ENCODE measurements around the gene NIPAL4. TPM values are rescaled to one million over a fixed set of nuclear protein-coding genes. Genes with fewer than 3 reads are reported as not detected.
A peak's percentile ranks its signal among the peaks of the same experiment; 100 is the strongest.
"Not testable (repeated sequence)": the region's sequence is repeated elsewhere in the genome, so short reads cannot be mapped to it uniquely, and the experiment has no call there.

NIPAL4 gene
- total RNA-seq, 1 experiment from 2014 or later = not detected

DNA sequence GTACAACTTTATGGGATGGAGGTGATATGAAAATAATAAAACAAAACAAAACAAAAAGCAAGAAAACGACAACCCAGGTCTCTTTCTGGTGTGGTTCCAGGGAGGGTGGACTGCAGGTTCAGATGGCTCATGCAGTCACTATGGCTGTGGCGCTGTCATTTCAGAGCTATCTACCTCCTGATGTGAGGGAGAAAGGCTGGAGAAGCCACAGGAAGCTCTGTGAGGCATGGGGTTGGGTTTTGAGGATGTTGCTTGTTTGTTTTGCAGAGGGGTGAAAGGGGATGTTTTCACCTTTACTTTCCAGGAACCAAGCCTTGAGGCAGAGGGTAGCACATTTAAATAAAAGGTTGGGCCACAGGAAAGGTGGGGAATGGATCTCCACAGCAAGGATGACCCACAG lies 18.7 kb downstream of the NIPAL4 start:
- DNase-seq (ENCODE audit: low read depth, low spot score) = no peak
- in situ Hi-C loops (cut with HindIII; ENCODE audit: low pct_unique_long_range_greater_than_20kb, low sequenced_read_pairs) = no loop called here

DNA sequence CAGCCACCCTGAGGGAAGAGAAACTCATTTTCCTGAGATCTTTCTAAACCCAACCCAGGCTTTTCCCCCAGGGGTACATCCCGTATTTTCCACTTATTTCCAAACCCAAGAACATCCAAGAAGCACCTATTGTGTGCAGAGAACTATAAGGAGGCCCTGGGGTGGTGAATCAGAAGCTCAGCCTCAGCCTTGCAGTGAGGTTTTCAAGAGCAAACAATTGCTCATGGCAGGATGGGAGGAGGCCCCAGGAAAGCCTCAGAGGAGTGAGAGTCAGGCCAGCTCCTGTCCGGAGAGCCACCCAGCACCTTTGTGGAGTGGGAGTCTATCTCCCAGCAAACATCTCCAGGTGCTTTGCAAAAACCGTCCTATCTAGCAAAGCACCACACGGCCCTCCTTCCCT lies 19.2 kb downstream of the NIPAL4 start:
- in situ Hi-C loops (cut with HindIII; ENCODE audit: low pct_unique_long_range_greater_than_20kb, low sequenced_read_pairs) = no loop called here
- no peak for DNase-seq (ENCODE audit: low read depth, low spot score)

DNA sequence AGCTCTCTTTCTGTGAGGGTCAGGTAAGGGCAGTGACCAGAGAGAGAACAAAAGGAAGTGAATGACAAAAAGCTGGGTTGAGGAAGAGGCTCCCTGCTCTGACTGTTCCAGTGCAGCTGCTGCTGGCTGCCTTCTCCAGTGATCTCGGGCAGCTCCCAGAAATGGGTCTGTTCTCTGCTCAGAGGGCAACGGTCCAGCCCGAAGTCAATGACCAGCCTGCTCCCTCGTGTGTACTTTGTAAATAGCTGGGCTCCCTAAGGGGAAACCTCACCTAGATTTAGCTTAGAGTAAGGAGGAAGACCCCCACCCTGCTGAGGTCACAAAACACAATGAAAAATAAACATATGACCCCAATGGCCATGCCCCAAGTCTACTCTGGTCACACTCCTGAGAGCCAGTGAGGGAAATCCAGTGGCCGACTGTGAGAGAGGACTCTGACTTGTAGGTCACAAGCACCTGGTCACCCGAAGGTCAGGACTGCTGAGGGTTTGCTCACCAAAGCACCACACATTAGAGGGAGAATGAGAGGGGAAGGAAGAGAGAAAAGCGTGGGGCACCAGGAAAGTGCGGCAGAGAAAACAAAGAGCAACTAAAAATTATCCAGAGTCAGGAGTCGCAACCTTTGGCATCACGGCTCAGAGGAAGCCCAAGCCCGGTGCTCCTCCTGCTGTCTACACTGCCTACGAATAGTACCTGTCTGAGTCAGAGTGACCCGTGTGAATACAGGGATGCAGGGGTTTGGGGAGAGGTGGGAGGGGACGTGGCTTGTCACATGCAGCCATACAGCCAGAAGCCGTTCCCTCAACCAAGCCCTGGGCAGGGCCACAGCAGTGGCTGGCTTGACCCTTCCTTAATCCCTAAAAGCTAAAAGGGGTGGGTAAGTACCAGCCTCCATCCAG lies 19.8 kb downstream of the NIPAL4 start:
- no peak for DNase-seq (ENCODE audit: low read depth, low spot score)
- in situ Hi-C loops (cut with HindIII; ENCODE audit: low pct_unique_long_range_greater_than_20kb, low sequenced_read_pairs) = no loop called here

DNA sequence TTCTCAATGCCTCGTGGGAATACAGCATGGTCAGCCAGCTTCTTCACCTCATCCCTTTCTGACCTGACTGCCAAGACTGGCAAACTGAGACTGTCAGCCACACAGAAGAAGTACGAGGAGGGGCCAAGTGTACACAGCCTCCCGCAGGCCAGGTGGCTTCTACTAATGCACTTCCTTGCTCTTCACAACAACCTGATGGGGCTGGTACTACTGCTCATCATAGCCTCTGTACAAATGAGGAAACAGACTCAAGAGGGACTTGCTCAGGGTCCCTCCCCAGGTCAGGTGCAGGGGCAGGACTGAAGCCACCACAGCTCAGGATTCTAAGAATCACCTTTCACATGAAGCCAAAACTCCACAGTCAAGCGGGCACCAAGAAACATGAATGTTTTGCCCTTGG lies 21.3 kb downstream of the NIPAL4 start:
- in situ Hi-C loops (cut with HindIII; ENCODE audit: low pct_unique_long_range_greater_than_20kb, low sequenced_read_pairs) = no loop called here
- no peak for DNase-seq (ENCODE audit: low read depth, low spot score)

DNA sequence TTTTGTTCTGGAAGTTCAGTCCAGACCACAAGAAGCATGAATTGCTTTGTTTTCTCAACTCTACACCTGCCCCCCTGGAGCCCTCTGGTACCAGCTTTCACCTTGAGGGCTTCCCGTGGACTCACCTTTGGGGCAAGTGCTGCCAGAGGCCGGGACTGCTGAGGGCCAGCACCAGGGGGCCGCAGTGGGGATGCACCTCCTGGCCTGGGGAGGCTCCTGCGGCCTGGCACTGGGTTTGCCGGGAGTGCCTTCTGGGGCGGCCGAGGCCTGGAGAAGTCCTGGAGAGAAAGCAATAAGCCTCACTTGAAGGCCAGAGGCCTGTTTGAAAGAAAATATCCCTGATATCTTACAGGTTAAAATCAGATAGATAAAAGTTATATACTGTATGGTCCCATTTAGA lies 21.7 kb downstream of the NIPAL4 start:
- no peak for DNase-seq (ENCODE audit: low read depth, low spot score)
- in situ Hi-C loops (cut with HindIII; ENCODE audit: low pct_unique_long_range_greater_than_20kb, low sequenced_read_pairs) = no loop called here

DNA sequence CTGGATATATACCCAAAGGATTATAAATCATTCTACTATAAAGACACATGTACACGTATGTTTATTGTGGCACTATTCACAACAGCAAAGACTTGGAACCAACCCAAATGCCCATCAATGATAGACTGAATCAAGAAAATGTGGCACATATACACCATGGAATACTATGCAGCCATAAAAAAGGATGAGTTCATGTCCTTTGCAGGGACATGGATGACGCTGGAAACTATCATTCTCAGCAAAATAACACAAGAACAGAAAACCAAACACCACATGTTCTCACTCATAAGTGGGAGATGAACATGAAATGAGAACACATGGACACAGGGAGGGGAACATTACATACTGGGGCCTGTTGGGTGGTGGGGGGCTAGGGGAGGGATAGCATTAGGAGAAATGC lies 22.7 kb downstream of the NIPAL4 start:
- in situ Hi-C loops (cut with HindIII; ENCODE audit: low pct_unique_long_range_greater_than_20kb, low sequenced_read_pairs) = not testable (repeated sequence)

DNA sequence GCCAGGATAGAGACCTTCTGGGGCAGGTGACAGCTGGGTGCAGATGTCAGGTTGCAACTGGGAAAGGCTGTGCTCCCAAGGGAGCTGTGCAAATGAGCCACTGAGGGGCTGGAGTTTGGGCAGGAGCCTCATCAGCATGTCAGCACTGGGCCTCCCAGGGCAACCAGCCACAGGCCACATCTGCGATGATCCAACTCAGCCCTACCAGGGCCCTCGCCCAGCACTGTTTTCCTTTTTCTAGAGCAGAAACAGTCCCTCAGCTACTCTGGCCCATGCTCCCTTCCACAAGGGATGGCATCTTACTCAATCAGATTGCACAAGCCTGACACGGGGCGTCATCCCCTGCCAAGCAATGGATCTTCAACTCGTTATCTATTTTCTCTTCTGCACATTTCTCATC lies 24.8 kb downstream of the NIPAL4 start:
- DNase-seq (ENCODE audit: low read depth, low spot score) = no peak
- in situ Hi-C loops (cut with HindIII; ENCODE audit: low pct_unique_long_range_greater_than_20kb, low sequenced_read_pairs) = no loop called here

More for the DNA sequence above, 22.7 kb downstream of the NIPAL4 start:
- DNase-seq (ENCODE audit: low read depth, low spot score) = not testable (repeated sequence)

DNA sequence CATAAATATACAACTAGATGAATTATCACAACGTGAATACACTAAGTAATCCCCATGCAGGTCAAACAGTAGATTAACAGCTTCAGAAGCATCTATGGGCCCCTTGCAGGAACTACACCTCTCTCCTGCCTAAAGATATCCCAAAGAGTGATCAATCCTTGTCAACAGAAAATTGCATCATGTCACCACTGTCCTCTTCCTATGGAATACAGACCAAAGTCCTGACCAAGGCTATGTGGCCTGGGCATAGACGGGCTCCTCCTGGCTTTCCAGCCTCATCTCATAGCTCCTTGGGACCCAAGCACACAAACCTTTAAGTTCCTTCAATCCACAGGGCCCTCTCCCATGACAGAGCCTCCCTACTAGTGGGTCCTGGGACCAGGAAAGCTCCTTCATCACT lies 25.3 kb downstream of the NIPAL4 start:
- no peak for DNase-seq (ENCODE audit: low read depth, low spot score)
- in situ Hi-C loops (cut with HindIII; ENCODE audit: low pct_unique_long_range_greater_than_20kb, low sequenced_read_pairs) = no loop called here

DNA sequence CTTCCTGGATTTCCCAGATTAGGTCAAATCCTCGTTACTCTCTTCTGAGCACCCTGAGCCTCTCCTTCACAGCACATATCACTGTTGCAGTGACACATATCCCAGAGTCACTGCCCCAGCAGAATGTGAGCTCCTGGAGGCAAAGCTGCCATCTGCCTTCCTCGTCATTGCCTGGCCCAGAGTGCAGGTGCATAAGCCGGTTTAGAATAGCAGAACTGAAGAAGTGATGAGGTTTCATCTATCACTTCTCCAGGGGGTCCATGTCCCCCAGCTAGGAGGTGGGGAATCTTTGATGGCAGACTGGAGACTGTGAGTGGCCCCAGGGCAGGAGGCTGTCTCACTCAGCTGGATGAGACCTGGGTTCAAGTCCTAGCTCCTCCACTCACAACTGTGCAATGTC lies 25.8 kb downstream of the NIPAL4 start:
- in situ Hi-C loops (cut with HindIII; ENCODE audit: low pct_unique_long_range_greater_than_20kb, low sequenced_read_pairs) = no loop called here
- no peak for DNase-seq (ENCODE audit: low read depth, low spot score)

DNA sequence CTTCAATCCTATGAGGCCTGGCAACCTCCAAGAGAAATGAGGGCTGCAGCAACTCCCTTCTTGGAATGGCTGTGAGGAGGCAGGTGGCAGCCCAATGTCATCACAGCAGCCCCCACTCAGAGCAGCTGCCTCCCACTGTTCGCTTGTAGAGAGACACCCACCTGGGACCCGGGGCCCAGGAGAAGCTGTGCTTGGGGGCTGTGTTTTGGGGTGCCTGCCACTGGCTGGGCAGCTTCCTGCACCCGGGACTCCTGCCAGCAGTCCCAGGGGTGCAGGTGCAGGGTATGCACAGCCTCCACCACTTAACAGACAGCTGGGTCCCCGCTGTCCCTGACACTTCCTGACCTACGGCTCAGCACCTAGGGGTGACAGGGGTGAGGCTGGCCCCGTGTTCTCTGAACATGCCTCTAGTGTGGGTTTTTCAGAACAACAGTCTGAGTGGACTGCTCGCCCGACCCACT lies 26.2 kb downstream of the NIPAL4 start:
- in situ Hi-C loops (cut with HindIII; ENCODE audit: low pct_unique_long_range_greater_than_20kb, low sequenced_read_pairs) = no loop called here
- no peak for DNase-seq (ENCODE audit: low read depth, low spot score)

DNA sequence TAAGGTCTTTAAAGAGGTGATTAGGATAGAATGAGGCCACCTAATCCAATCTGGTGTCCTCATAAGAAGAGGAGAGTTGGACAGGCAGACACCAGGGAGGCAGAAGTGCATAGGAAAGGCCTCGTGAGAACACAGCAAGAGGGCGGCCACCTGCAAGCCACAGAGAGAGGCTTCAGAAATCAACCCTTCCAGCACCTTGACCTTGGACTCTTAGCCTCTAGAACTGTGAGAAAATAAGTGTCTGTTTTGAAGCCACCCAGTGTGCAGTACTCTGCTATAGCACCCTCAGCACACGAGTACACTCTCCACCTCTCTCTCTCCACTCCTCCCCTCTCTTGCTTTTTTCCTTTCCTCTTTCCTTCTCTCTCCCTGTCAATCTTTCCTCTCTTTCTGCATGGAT lies 26.8 kb downstream of the NIPAL4 start:
- no peak for DNase-seq (ENCODE audit: low read depth, low spot score)
- in situ Hi-C loops (cut with HindIII; ENCODE audit: low pct_unique_long_range_greater_than_20kb, low sequenced_read_pairs) = no loop called here

DNA sequence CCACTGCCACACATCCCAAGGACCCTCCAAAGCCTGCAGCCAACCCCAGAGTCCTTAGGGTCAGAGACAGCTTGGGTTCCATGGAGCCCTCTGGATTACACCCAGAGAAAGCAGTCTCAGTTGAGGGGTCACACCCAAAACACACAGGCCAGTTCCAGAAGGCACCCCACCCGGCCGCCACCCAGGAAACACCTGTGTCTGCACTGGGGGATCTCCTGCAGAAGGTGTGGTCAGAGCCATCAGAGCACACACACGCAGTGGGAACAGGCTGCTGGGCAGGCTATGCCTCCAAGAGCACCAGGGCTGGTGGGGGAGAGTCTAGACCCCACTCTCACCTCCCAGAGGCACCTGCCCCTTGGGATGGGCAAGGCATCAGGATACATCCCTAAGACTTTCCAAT lies 27.3 kb downstream of the NIPAL4 start:
- DNase-seq (ENCODE audit: low read depth, low spot score) = no peak
- in situ Hi-C loops (cut with HindIII; ENCODE audit: low pct_unique_long_range_greater_than_20kb, low sequenced_read_pairs) = no loop called here

DNA sequence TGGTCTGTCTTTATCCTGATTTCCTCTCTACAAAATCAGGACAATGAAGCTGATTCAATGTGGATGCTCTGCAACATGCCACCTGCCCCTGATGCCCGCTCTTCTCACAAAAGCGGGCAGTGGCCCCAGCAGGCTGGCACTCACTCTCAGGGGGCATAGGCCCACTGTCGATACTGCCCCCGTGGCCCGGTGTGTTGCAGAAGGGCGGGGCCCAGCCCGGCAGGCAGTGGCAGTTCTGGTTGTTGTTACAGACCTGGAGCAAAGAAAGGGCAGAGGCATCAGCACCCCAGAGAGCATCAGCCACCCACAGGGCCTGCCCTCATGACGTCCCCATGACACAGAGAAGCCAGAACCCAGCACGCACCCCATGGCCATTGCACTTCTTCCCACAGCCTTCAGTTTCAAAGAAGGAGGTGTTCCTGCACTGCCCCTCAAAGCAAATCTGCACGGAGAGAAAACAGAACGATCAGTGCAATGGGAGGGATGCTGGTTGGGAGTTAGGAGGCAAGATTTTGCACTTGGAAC lies 31.5 kb downstream of the NIPAL4 start:
- DNase-seq (ENCODE audit: low read depth, low spot score) = no peak
- in situ Hi-C loops (cut with HindIII; ENCODE audit: low pct_unique_long_range_greater_than_20kb, low sequenced_read_pairs) = no loop called here

DNA sequence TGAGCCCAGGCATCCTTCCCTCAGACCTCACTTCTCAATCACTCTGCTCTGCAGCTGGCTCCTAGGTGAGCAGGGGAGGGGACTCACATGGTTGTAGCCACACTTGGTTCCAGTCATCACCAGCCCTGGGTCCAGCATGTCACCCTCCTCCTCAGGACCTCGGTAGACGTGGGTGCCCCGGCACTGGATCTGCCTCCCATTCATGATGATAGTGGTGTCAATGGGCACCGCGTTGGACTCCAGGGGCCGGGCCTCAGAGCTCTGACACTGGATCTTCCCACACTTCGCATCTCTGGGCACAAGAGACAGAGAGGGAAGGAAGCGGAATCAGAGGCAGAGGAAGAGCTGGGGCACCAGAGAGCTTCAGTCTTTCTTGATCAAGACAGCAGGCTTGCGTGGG lies 32.9 kb downstream of the NIPAL4 start:
- no peak for DNase-seq (ENCODE audit: low read depth, low spot score)
- in situ Hi-C loops (cut with HindIII; ENCODE audit: low pct_unique_long_range_greater_than_20kb, low sequenced_read_pairs) = no loop called here

DNA sequence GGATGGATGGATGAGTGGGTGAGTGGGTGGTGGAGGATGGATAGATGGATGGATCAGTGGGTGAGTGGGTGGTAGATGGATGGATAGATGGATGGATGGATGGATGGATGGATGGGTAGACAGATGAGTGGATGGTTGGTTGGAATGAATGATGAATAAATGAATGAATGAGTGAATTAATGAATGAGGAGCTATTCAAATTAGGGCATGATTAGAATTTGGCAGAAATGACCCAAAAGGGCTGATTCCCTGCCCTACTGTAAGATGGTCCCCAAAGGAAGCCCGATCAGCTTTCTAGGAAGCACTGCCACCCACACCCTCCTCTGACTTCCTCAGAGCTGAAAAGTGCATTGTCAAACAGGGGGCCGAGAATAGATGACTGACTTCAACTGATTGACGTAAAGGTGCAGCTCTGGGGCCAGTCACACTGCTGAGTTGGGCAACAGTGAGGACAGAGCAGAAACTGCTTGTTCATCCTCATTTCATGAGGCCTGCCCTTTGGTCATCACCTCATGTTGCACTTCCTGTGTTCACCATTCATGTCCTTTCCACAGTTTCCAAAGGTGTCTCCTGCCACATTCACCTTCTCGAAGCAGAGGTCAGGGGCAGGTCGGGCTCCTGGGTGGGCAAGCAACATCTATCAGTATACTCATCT lies 34.3 kb downstream of the NIPAL4 start:
- peak; percentile 42 for DNase-seq (ENCODE audit: low read depth, low spot score)
- in situ Hi-C loops (cut with HindIII; ENCODE audit: low pct_unique_long_range_greater_than_20kb, low sequenced_read_pairs) = no loop called here

DNA sequence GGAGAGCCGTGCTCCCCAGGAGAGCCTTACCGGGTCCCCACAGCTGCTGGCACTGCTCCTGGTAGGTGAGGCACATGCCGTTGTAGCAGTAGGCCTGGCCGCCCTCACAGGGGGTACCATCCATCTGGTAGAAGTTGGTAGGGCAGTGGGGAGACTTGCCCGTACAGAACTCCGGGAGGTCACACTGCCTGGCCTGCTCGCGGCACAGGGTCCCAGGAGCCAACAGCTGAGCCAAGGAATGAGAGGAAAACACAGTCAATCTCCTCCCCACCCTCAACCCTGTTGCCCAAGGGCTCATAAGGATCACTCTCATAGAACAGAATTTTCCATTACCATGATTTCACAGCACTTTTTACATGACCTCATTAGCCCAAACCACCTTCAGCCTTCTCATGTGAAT lies 36.9 kb downstream of the NIPAL4 start:
- in situ Hi-C loops (cut with HindIII; ENCODE audit: low pct_unique_long_range_greater_than_20kb, low sequenced_read_pairs) = no loop called here
- no peak for DNase-seq (ENCODE audit: low read depth, low spot score)

DNA sequence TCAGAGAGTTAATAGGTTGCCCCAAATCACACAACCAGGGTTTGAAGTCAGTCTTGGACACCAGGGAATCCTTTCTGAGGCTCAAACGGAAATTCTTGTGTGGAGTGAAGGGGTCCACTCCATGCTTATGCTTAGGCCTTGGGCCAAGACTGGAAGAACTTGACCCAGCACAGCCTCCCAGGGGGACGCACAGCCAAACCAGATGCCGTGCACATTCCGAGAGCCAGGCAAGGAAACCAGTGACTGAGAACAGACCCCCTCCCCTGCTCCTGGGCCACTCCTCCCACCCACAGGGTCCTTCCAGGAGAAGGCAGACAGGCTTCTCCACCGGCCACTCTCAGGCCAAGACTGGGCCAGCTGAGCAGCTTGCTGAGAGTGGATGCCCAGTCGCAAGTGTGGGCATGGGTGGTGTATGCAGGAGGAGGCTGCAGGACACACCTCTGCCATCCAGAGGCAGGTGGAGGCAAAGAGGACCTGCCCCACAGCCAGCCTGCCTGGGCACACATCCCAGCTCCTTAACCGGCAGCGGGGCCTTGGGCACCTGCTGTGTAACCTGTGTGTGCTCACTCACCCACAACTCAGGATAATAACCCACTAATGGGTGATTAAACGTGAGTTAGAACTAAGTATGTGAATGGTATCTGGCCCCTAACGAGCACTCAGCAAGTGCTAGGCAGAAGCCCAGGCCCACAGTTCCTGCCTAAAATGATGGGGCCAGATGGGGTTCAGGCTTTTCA lies 38.0 kb downstream of the NIPAL4 start:
- in situ Hi-C loops (cut with HindIII; ENCODE audit: low pct_unique_long_range_greater_than_20kb, low sequenced_read_pairs) = no loop called here
- DNase-seq (ENCODE audit: low read depth, low spot score) = no peak

DNA sequence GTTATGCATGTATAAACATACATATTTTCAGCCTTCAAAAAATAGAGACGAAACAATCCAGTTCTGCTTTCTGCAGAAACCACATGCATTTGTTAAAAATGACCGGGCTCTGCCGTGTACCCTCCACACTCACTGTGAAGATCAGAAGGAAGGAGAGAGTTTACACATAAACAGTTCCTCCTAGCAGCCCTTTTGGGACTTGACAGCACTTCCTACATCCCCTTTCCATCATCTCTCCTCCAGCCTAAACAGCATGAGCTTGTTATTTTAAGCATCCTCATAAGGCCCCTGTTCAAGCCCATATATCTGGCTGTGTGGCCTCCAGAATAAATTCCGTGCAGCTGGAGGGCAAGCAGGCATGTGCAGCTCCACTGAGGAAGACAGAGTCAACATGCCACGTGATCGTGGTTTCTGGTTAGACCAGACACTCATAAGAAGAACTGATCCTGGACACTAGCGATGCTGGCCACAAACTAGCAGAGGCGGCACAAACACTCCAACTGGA lies 42.2 kb downstream of the NIPAL4 start:
- no peak for DNase-seq (ENCODE audit: low read depth, low spot score)
- in situ Hi-C loops (cut with HindIII; ENCODE audit: low pct_unique_long_range_greater_than_20kb, low sequenced_read_pairs) = no loop called here
